GM12878 (cell line): ENCODE data around the gene RFFL. TPM values are rescaled to one million over a fixed set of nuclear protein-coding genes. Genes with fewer than 3 reads are reported as not detected.
A peak's percentile ranks its signal among the peaks of the same experiment; 100 is the strongest.

Experiments used
- ATAC-seq: fragments of 200-7000 bp; cut with Tn5 transposase; 3 replicates; pipeline ENCODE4 v1.9.1; 2020; ENCODE audit warnings: mild to moderate bottlenecking, moderate library complexity
- BruUV-seq: library from RNA; stranded (reverse); fragments of 400-500 nt; replicated peaks from 2 replicates; lab custom pipeline; 2021; lab: Mats Ljungman, UMichigan
- CTCF ChIA-PET: fragments of 300-600 bp; sonication (Branson Sonifier 250); formaldehyde crosslinking; extraction: SDS; loops from one replicate; lab custom pipeline; 2021; ENCODE audit warnings: inconsistent platforms; lab: Yijun Ruan, JAX
- POLR2A ChIA-PET: fragments of 350-600 bp; formaldehyde crosslinking; extraction: SDS; loops from one replicate; lab custom pipeline; 2021; ENCODE audit warnings: inconsistent platforms; lab: Charles Lee
- RAD21 ChIA-PET: fragments of 300-600 bp; sonication (Branson Sonifier 250); formaldehyde crosslinking; loops from one replicate; lab custom pipeline; 2023; ENCODE audit warnings: antibody characterized with exemption; ENCODE audit not compliant: unreplicated experiment; lab: Charles Lee
- SMC1A ChIA-PET: fragments of 300-600 bp; sonication (Branson Sonifier 250); formaldehyde crosslinking; loops from one replicate; lab custom pipeline; 2023; ENCODE audit not compliant: unreplicated experiment, uncharacterized antibody; lab: Charles Lee
- DNase-seq: peaks from one replicate; pipeline ENCODE4 v3.0.0-alpha.2; 2011; ENCODE audit warnings: low read depth, low spot score
- FAIRE-seq: peaks from 3 replicates; lab custom pipeline; 2011; peaks lifted over from hg19 to GRCh38; lab: Jason Lieb, UNC
- H2AFZ ChIP-seq: 2 replicates; pipeline ENCODE4 v1.6.0; 2011; ENCODE audit warnings: low read depth, low read length, control low read depth; ENCODE audit not compliant: control insufficient read depth
- H3K27ac ChIP-seq: 2 replicates; pipeline ENCODE4 v1.5.1; 2011; ENCODE audit warnings: control low read depth; ENCODE audit not compliant: control insufficient read depth, insufficient read depth
- H3K27me3 ChIP-seq, 2 experiments: replicated peaks in 1 of 2; 2 replicates each; pipeline versions ENCODE4 v1.6.0 to v1.6.1; 2011; ENCODE audit warnings: low read length in 1 of 2; ENCODE audit not compliant: control insufficient read depth in 2 of 2, insufficient read depth in 2 of 2
- H3K36me3 ChIP-seq, 2 experiments: 2 replicates each; pipeline ENCODE4 v1.5.1; 2011; ENCODE audit warnings: low read length in 1 of 2; ENCODE audit not compliant: control insufficient read depth in 2 of 2, insufficient read depth in 2 of 2
- H3K4me1 ChIP-seq: 2 replicates; pipeline ENCODE4 v1.6.1; 2011; ENCODE audit warnings: mild to moderate bottlenecking, low read length, moderate library complexity, mixed read lengths; ENCODE audit not compliant: control insufficient read depth, insufficient read depth
- H3K4me2 ChIP-seq: 2 replicates; pipeline ENCODE4 v1.6.0; 2011; ENCODE audit warnings: control low read depth; ENCODE audit not compliant: control insufficient read depth, insufficient read depth
- H3K4me3 ChIP-seq: fragments of 200-600 bp; sonication (generic); 2 replicates; pipeline ENCODE4 v1.5.1; 2016
- H3K79me2 ChIP-seq: 2 replicates; pipeline ENCODE4 v1.6.0; 2011; ENCODE audit warnings: low read length; ENCODE audit not compliant: control insufficient read depth, insufficient read depth
- H3K9ac ChIP-seq: 2 replicates; pipeline ENCODE4 v1.8.0; 2011; ENCODE audit warnings: low read length, control low read depth, mixed read lengths; ENCODE audit not compliant: control insufficient read depth, insufficient read depth
- H3K9me3 ChIP-seq: replicated peaks from 3 replicates; pipeline ENCODE4 v1.5.1; 2011; ENCODE audit warnings: mild to moderate bottlenecking, low read length; ENCODE audit not compliant: control insufficient read depth, insufficient read depth
- H4K20me1 ChIP-seq: 2 replicates; pipeline ENCODE4 v1.6.0; 2011; ENCODE audit not compliant: control insufficient read depth, insufficient read depth
- CHD2 ChIP-seq: IDR thresholded peaks from 2 replicates; pipeline ENCODE4 v1.6.1; 2011; ENCODE audit warnings: low read depth, low read length, improper control_type of control experiment, borderline replicate concordance
- DPF2 ChIP-seq: fragments of 450-650 bp; IDR thresholded peaks from 2 replicates; pipeline ENCODE4 v1.6.1; 2017; ENCODE audit warnings: mild to moderate bottlenecking
- ELK1 ChIP-seq: IDR thresholded peaks from 2 replicates; pipeline ENCODE4 v1.6.1; 2012; ENCODE audit warnings: low read depth, low read length, improper control_type of control experiment
- NR2C1 ChIP-seq: fragments of 450-650 bp; IDR thresholded peaks from 2 replicates; pipeline ENCODE4 v1.6.1; 2017; ENCODE audit warnings: antibody characterized with exemption, mild to moderate bottlenecking, moderate library complexity
- PAX8 ChIP-seq: fragments of 450-650 bp; IDR thresholded peaks from 2 replicates; pipeline ENCODE4 v1.6.1; 2017; ENCODE audit warnings: mild to moderate bottlenecking, moderate library complexity
- RAD21 ChIP-seq: IDR thresholded peaks from 2 replicates; pipeline ENCODE4 v1.6.1; 2011; ENCODE audit warnings: mild to moderate bottlenecking, low read depth, low read length, moderate library complexity; ENCODE audit not compliant: insufficient read depth
- ZBTB33 ChIP-seq: fragments of 450-650 bp; IDR thresholded peaks from 2 replicates; pipeline ENCODE4 v1.6.1; 2017; ENCODE audit warnings: mild to moderate bottlenecking
- WGBS: methylation state at CpG from one replicate; pipeline ENCODE4 v1.1.6; 2016; ENCODE audit warnings: low lambda C conversion rate; ENCODE audit not compliant: insufficient replicate concordance, insufficient coverage; ENCODE audit errors: missing lambda C conversion rate; 5-methylcytosine and 5-hydroxymethylcytosine counted together
- in situ Hi-C: fragments of 300-500 bp; cut with MboI; formaldehyde crosslinking; loops from 9 replicates; pipeline ENCODE4 v1.14.3; 2018; ENCODE audit warnings: mixed read lengths
- intact Hi-C: fragments of 100-400 bp; cut with micrococcal nuclease; formaldehyde crosslinking; loops from one replicate; pipeline ENCODE4 v1.14.2; 2022; ENCODE audit not compliant: unreplicated experiment
- polyA plus RNA-seq, 11 experiments: library from polyadenylated mRNA; depleted of rRNA in 4 of 11; unstranded in 6 of 11; stranded (reverse) in 5 of 11; fragments of >200 nt; fragmentation: Nextera tagmentation in 4 of 11; fragmentation: Illumina TruSeq in 1 of 11; extraction: Ambion mirVana in 4 of 11; extraction: Trizol in 1 of 11; gene quantifications; 1 replicate in 1 of 11; 2 replicates in 10 of 11; pipeline versions ENCODE4 v1.2.1 to v1.2.3, GENCODE V29; 2011 to 2016; ENCODE audit warnings: inconsistent platforms in 2 of 11, missing spikeins in 2 of 11, low read depth in 1 of 11
- total RNA-seq, 4 experiments: library from RNA; depleted of rRNA in 3 of 4; stranded (reverse); fragments of >200 nt in 3 of 4; fragmentation: Illumina TruSeq in 1 of 4; extraction: Trizol in 1 of 4; gene quantifications; 2 replicates each; pipeline versions ENCODE4 v1.2.1 to v1.2.3, GENCODE V29; 2013 to 2021

Gene RFFL
- total and polyA plus RNA-seq, 10 of the 15 experiments (the other 5 are each of a cell fraction or from before 2014, with no cell fraction given): 4.7 to 56.1 (median 26.9) TPM

DNA sequence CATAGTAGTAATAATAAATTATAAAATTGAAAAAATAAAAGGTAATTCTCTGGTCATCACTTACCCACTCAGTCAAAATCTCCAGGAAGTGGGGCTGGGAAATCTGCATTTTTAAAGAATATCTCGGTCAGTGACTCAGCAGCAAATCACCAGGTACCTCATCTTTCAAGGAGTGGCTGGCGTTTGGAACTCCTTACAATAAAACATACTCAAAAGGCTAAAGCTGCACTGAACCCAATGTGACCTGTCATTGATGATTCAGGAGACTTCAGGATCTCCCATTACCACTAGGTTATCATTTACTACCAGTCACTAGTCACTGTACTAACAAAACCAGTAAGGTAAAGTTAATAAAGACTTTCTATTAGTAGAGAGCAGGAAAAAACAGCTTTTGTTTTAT is 21.5 kb upstream of the RFFL start:
- Histone ChIP-seq H2AFZ (no peak overlapping the region), H3K4me2 (peak overlapping the region; percentile 30; the same call in 1 of the 2 replicates), H4K20me1 (no peaks in the 10 kb centered on the region), H3K27me3 (no peaks in the 10 kb centered on the region), H3K9ac (no peak overlapping the region), H3K36me3 (no peaks in the 10 kb centered on the region; a peak in 1 of 4 replicates), H3K4me1 (peaks cover 36% of the 10 kb centered on the region), H3K4me3 (no peak overlapping the region)
- in situ Hi-C loops: no loop called here
- ChIA-PET POLR2A (interaction anchor here (0.9 to 5.0 kb wide), 3 partner anchors 9 to 56 kb away, joined by 4 to 115 read pairs (median 45); partner anchors contain the start of gene RFFL), RAD21 (interaction anchor here (0.8 to 17.8 kb wide), 7 partner anchors 17 to 105 kb away, joined by 3 to 452 read pairs (median 5); partner anchors contain the start of genes LIG3 and RFFL), CTCF (interaction anchor here (1.1 to 1.9 kb wide), 4 partner anchors 20 to 449 kb away, joined by 3 to 16 read pairs (median 4); partner anchors contain the start of gene RFFL)
- DNase-seq (no peak), FAIRE-seq (no peak)
- TF ChIP-seq ZBTB33 (no peak), RAD21 (no peak), CHD2 (no peak), ELK1 (no peak), DPF2 (no peak), PAX8 (no peak), NR2C1 (no peak)
- TF ChIP-seq, all 136 proteins: peak for 0
- peak overlapping the region; percentile 41 for H3K27ac ChIP-seq
- H3K9me3 ChIP-seq: no peaks in the 10 kb centered on the region
- H3K79me2 ChIP-seq: peaks cover 83% of the 10 kb centered on the region
- SMC1A ChIA-PET: interaction anchor here (0.8 to 14.7 kb wide), 6 partner anchors 19 to 62 kb away, joined by 3 to 534 read pairs (median 6); partner anchors contain the start of gene RFFL
- BruUV-seq: no TSS peak
- intact Hi-C loops: loop anchor here (5.0 kb wide), 1 partner anchor 103 kb away; the partner anchor contains the start of gene LIG3
- 51% methylated on average over 2 of the region's 2 CpGs for WGBS
- ATAC-seq: no peak
